ENCODE measurements around the gene EPS8L2. TPM values are rescaled to one million over a fixed set of nuclear protein-coding genes. Genes with fewer than 3 reads are reported as not detected.

EPS8L2 gene
- total and polyA plus RNA-seq, 2 of the 13 experiments (the other 11 are each of a cell fraction or from before 2014, with no cell fraction given): 89.3 to 416 TPM

DNA sequence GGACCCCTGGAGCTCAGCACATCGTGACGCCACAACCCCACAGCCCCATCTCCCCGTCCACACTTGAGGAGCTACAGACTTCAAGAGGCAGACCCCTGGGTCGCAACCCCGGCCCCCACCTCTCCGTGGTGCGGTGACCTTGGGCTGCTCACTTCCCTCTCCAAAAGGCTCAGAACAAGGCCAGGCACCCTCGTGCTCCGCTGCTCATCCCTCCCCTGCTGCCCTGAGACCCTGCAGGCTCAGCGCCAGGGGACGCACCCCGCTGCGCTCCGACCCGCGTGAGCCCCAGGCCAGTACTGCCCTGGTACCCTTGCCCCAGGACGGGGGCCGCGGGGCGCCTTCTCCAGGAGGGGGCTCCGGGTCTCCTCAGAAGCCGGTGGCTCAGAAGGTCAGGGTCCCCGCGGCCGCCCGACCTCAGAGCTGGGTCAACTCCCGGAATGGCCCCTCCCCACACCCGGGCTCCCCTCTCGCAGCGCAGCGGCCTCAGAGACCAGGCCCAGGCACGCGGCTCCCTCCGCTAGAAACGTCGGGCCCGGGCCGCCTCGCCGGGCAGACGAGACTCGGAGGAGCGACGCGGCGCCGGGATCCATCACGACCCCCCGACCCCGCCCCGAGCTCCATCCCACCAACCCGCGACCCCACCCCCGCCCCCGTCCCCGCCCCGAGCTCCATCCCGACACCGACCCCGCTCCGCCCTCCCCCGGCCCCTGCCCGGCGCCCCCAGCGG lies 70.7 kb downstream of the EPS8L2 start (continued):
- TF ChIP-seq, protein P1, sequence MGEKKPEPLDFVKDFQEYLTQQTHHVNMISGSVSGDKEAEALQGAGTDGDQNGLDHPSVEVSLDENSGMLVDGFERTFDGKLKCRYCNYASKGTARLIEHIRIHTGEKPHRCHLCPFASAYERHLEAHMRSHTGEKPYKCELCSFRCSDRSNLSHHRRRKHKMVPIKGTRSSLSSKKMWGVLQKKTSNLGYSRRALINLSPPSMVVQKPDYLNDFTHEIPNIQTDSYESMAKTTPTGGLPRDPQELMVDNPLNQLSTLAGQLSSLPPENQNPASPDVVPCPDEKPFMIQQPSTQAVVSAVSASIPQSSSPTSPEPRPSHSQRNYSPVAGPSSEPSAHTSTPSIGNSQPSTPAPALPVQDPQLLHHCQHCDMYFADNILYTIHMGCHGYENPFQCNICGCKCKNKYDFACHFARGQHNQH (CRISPR knock-in tag; IDR thresholded peaks at IDR 0.05): no peak
- TF ChIP-seq ZBTB42 (CRISPR knock-in tag; IDR thresholded peaks at IDR 0.05) (no peak), ONECUT2 (CRISPR knock-in tag; IDR thresholded peaks at IDR 0.05) (no peak), MYPOP (CRISPR knock-in tag; IDR thresholded peaks at IDR 0.05) (no peak), BHLHE40 (IDR thresholded peaks at IDR 0.05; ENCODE audit: low read length) (no peak), MTA1 (CRISPR knock-in tag; IDR thresholded peaks at IDR 0.05; ENCODE audit: borderline replicate concordance) (peak; percentile 35; the same call in 1 of the 2 replicates), YEATS2 (CRISPR knock-in tag; IDR thresholded peaks at IDR 0.05; ENCODE audit: borderline replicate concordance) (no peak), SSRP1 (CRISPR knock-in tag; IDR thresholded peaks at IDR 0.05) (no peak), SMYD3 (CRISPR knock-in tag; IDR thresholded peaks at IDR 0.05) (no peak), HNRNPL (IDR thresholded peaks at IDR 0.05; ENCODE audit: low read depth, low read length) (no peak), TCF7 (IDR thresholded peaks at IDR 0.05; ENCODE audit: low read depth) (no peak), MAF1 (CRISPR knock-in tag; IDR thresholded peaks at IDR 0.05; ENCODE audit: borderline replicate concordance) (no peak), ARNTL (CRISPR knock-in tag; IDR thresholded peaks at IDR 0.05) (no peak), GZF1 (CRISPR knock-in tag; IDR thresholded peaks at IDR 0.05) (no peak), KLF11 (CRISPR knock-in tag; IDR thresholded peaks at IDR 0.05) (no peak), POGK (CRISPR knock-in tag; conservative IDR thresholded peaks at IDR 0.05) (0 out of 2 replicates have a peak, but pooled peaks have one; percentile 25), HIVEP1 (CRISPR knock-in tag; IDR thresholded peaks at IDR 0.05) (0 out of 2 replicates have a peak, but pooled peaks have one; percentile 27)
- TF ChIP-seq, protein P2, sequence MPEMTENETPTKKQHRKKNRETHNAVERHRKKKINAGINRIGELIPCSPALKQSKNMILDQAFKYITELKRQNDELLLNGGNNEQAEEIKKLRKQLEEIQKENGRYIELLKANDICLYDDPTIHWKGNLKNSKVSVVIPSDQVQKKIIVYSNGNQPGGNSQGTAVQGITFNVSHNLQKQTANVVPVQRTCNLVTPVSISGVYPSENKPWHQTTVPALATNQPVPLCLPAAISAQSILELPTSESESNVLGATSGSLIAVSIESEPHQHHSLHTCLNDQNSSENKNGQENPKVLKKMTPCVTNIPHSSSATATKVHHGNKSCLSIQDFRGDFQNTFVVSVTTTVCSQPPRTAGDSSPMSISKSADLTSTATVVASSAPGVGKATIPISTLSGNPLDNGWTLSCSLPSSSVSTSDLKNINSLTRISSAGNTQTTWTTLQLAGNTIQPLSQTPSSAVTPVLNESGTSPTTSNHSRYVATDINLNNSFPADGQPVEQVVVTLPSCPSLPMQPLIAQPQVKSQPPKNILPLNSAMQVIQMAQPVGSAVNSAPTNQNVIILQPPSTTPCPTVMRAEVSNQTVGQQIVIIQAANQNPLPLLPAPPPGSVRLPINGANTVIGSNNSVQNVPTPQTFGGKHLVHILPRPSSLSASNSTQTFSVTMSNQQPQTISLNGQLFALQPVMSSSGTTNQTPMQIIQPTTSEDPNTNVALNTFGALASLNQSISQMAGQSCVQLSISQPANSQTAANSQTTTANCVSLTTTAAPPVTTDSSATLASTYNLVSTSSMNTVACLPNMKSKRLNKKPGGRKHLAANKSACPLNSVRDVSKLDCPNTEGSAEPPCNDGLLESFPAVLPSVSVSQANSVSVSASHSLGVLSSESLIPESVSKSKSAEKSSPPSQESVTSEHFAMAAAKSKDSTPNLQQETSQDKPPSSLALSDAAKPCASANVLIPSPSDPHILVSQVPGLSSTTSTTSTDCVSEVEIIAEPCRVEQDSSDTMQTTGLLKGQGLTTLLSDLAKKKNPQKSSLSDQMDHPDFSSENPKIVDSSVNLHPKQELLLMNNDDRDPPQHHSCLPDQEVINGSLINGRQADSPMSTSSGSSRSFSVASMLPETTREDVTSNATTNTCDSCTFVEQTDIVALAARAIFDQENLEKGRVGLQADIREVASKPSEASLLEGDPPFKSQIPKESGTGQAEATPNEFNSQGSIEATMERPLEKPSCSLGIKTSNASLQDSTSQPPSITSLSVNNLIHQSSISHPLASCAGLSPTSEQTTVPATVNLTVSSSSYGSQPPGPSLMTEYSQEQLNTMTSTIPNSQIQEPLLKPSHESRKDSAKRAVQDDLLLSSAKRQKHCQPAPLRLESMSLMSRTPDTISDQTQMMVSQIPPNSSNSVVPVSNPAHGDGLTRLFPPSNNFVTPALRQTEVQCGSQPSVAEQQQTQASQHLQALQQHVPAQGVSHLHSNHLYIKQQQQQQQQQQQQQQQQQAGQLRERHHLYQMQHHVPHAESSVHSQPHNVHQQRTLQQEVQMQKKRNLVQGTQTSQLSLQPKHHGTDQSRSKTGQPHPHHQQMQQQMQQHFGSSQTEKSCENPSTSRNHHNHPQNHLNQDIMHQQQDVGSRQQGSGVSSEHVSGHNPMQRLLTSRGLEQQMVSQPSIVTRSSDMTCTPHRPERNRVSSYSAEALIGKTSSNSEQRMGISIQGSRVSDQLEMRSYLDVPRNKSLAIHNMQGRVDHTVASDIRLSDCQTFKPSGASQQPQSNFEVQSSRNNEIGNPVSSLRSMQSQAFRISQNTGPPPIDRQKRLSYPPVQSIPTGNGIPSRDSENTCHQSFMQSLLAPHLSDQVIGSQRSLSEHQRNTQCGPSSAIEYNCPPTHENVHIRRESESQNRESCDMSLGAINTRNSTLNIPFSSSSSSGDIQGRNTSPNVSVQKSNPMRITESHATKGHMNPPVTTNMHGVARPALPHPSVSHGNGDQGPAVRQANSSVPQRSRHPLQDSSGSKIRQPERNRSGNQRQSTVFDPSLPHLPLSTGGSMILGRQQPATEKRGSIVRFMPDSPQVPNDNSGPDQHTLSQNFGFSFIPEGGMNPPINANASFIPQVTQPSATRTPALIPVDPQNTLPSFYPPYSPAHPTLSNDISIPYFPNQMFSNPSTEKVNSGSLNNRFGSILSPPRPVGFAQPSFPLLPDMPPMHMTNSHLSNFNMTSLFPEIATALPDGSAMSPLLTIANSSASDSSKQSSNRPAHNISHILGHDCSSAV (CRISPR knock-in tag; IDR thresholded peaks at IDR 0.05; ENCODE audit: borderline replicate concordance): no peak

All from HepG2 (cell line).